GM19397 (cell line): ENCODE results near the gene C10orf67.
"Not testable (repeated sequence)": the region's sequence is repeated elsewhere in the genome, so short reads cannot be mapped to it uniquely, and the experiment has no call there.

Source experiments
- ATAC-seq: cut with Tn5 transposase; IDR thresholded peaks from one replicate; pipeline ENCODE4 v1.9.1; 2021; ENCODE audit warnings: mild to moderate bottlenecking, moderate library complexity; ENCODE audit not compliant: unreplicated experiment

Gene C10orf67

GRCh38 chr10:23362879-23363792, 18.5 kb upstream of the C10orf67 start:
- peak; percentile 27 for ATAC-seq

- peak; percentile 49 for ATAC-seq
Observed at GRCh38 chr10:23362069-23362830, 17.7 kb upstream of the C10orf67 start.

- no peak for ATAC-seq
Observed at GRCh38 chr10:23361665-23362064, 17.1 kb upstream of the C10orf67 start.

- no peak for ATAC-seq
Observed at GRCh38 chr10:23359692-23360380, 15.2 kb upstream of the C10orf67 start.

GRCh38 chr10:23358357-23358756, 13.8 kb upstream of the C10orf67 start:
- no peak for ATAC-seq

- no peak for ATAC-seq
Observed at GRCh38 chr10:23354630-23355279, 10.2 kb upstream of the C10orf67 start.

- no peak for ATAC-seq
Observed at GRCh38 chr10:23351926-23352519, 7.4 kb upstream of the C10orf67 start.

GRCh38 chr10:23350706-23351105, 6.1 kb upstream of the C10orf67 start:
- ATAC-seq, result not testable (repeated sequence)

- ATAC-seq, result no peak
Observed at GRCh38 chr10:23345861-23346260, 1.3 kb upstream of the C10orf67 start.

GRCh38 chr10:23343591-23344240, 881 bp downstream of the C10orf67 start:
- no peak for ATAC-seq

GRCh38 chr10:23342213-23342884, 2.2 kb downstream of the C10orf67 start:
- no peak for ATAC-seq

- ATAC-seq, result no peak
Observed at GRCh38 chr10:23341004-23341403, 3.6 kb downstream of the C10orf67 start.

GRCh38 chr10:23340354-23340753, 4.2 kb downstream of the C10orf67 start:
- ATAC-seq, result no peak

GRCh38 chr10:23338886-23339285, 5.7 kb downstream of the C10orf67 start:
- no peak for ATAC-seq

- no peak for ATAC-seq
Observed at GRCh38 chr10:23338155-23338828, 6.3 kb downstream of the C10orf67 start.

- no peak for ATAC-seq
Observed at GRCh38 chr10:23337616-23338015, 7.0 kb downstream of the C10orf67 start.

- ATAC-seq, result no peak
Observed at GRCh38 chr10:23331567-23332301, 12.9 kb downstream of the C10orf67 start.

- no peak for ATAC-seq
Observed at GRCh38 chr10:23330948-23331347, 13.6 kb downstream of the C10orf67 start.
